Hematopoietic multipotent progenitor cell treated with erythropoietin and hydrocortisone succinate and interleukin-3 and kit ligand, for 6 days (in vitro differentiated cells): ENCODE results near the gene PTGER1.
A peak's percentile ranks its signal among the peaks of the same experiment; 100 is the strongest.
"Not testable (repeated sequence)": the region's sequence is repeated elsewhere in the genome, so short reads cannot be mapped to it uniquely, and the experiment has no call there.

Experiments
- DNase-seq: peaks from one replicate; pipeline ENCODE4 v3.0.0-alpha.2; 2015

The PTGER1 gene, protein sequence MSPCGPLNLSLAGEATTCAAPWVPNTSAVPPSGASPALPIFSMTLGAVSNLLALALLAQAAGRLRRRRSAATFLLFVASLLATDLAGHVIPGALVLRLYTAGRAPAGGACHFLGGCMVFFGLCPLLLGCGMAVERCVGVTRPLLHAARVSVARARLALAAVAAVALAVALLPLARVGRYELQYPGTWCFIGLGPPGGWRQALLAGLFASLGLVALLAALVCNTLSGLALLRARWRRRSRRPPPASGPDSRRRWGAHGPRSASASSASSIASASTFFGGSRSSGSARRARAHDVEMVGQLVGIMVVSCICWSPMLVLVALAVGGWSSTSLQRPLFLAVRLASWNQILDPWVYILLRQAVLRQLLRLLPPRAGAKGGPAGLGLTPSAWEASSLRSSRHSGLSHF

DNA sequence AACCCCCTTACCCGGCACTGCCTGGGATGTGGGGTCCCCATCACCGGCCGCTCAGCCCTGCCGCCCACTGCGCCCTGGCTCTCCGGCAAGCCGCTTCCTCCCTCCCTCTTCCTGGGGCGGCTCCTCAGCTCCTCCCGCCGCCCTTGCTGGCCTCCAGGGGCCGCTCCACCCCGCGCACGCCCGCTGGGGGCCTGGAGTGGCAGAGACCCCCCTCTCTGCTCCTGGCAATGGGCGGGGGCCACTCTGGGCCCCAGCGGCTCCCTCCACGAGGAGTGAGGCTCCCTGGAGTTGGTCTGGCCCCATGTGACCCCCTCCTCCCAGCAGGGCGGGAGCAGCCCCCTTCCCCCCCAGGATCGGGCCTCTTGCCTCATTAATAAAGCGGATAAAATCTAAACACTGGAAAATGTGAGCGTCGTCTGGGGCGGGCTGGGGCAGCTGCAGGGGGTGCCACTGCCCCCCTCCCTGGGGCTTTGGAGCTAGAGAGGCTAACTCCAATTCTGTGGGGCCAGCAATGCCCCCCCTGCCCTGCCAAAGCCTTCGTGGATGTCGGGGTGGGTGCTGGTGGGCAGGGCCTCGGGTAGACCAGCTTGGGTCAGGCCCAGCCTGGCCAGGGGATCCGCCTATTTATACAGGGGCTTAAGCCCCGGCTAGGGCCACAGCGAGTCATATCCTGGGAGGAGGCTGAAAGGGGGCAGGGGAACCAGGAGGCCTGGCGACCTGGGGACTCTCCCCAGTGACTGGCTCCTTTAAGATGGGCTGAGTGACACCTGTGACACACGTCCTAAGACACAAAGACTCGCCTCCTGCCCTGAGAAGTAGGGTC lies at the start of gene PTGER1:
Gene PTGER1, minus strand, starts transcription at position 104 of the 823 bp plus-strand sequence. CDS start 1,034 bp downstream, outside the sequence.
- DNase-seq = peak; percentile 65

DNA sequence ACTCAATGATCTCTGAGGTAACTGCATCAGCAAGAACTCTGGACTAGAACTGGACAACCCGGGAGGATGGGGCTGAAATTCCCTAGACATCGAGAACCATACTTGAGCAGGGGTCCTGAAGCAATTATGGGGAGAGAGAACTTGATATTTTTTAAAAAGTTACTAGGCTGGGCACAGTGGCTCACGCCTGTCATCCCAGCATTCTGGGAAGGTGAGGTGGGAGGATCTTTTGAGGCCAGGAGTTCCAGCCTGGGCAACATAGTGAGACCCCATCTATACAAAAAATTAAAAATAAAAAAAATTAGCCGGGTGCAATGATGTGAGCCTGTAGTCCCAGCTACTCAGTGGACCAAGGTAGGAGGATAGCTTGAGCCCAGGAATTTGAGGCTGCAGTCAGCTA lies 45.4 kb upstream of the PTGER1 start:
- DNase-seq = no peak

DNA sequence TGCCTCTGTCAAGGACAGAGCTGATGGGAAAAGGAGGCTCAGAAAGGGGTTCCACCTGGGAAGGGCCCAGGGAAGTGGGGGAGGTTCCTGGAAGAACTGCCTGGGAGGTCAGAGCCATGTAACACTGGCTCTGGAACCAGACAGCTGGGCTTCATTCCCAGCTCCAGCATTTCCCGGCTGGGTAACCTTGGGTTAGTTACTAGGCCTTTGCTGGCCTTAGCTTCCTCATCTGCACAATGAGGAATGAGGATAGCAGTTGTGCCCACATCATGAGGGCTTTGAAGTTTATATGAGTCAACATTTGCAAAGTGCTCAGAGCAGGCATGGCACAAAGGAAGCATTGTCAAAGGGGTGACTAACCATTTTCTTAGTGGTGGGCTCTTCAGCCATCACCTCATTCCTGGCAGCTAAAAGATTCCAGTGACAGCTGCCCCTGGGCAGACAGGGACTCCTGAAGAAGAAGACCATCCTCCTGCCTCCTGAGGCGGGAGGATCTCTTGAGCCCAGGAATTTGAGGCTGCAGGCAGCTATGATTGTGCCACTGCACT lies 44.8 kb upstream of the PTGER1 start:
- no peak for DNase-seq

DNA sequence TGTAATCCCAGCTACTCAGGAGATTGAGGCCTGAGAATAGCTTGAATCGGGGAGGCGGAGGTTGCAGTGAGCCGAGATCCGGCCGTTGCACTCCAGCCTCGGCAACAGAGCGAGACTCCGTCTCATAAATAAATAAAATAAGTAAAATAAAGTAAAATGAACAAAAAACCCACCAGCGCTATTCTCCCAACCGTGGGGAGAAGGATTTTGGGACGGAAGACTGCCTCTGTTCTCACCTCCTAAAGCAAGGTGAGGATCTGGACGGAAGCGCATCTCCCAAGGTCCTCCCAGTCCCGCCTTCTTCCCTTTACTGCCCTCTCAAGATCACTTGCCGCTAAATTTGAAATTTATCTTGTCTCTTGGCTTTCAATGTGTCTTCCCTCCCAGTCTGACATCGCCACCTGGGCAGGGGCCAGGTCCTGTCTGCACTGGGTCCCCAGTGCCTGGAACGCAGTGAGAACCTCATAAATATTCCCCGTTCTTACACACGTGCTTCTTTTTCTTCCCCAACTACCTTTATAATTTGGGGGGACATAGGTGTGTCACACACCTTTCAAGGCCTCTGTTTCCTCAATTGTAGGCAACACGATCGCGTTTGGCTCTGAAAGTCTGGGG lies 44.2 kb upstream of the PTGER1 start:
- no peak for DNase-seq

DNA sequence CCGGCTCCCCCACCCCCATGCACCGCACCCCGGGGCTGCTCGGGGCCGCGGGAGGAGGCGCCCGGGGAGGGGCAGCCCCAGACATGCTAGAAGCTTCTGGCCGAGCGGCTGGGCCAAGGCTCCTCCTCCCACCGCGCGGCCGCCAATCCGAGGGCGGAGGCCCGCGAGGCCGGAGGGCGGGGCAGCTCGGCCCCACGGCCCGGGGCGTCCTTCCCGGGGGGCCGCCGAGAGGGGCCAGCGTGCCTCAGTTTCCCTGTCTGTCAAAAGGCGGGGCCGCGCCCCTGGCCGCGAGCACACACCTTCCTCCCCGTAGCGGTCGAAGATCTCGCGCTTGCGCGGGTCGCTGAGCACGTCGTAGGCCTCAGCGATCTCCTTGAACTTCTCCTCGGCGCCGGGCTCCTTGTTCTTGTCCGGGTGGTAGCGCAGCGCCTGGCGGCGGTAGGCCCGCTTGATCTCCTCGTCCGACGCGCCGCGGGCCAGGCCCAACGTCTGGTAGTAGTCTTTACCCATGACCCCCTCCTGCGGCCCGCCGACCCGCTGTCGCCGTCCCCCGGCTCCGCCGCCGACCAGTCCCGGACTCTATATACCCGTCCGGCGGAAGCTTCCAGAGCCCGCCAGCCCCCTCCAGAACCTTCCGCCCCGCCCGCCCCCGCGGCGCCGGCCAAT lies 42.8 kb upstream of the PTGER1 start, which contains the start of gene DNAJB1:
Gene DNAJB1, minus strand, starts transcription at position 558 of the 666 bp plus-strand sequence. Its CDS starts 48 bp downstream, at position 510.
- DNase-seq = peak; percentile 86

DNA sequence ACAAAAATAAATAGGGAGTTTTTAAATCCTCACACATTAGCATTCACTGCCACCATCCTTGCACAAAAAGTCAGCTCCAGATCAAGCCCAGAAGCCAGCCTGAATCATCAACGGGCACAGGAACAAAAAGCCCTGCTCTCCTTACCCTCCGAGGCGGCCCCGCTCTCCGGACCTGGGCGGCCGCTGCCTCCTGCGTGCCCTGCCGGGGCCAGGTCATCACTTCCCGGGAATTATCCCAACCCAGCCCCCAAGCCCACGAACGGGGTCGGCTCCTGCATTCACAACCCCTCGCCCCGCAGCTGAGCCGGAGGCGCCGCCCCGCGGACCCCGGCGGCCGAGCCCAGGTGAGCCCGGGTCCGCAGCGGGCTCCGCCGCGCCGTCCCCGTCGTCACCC lies 42.3 kb upstream of the PTGER1 start:
- DNase-seq = no peak

DNA sequence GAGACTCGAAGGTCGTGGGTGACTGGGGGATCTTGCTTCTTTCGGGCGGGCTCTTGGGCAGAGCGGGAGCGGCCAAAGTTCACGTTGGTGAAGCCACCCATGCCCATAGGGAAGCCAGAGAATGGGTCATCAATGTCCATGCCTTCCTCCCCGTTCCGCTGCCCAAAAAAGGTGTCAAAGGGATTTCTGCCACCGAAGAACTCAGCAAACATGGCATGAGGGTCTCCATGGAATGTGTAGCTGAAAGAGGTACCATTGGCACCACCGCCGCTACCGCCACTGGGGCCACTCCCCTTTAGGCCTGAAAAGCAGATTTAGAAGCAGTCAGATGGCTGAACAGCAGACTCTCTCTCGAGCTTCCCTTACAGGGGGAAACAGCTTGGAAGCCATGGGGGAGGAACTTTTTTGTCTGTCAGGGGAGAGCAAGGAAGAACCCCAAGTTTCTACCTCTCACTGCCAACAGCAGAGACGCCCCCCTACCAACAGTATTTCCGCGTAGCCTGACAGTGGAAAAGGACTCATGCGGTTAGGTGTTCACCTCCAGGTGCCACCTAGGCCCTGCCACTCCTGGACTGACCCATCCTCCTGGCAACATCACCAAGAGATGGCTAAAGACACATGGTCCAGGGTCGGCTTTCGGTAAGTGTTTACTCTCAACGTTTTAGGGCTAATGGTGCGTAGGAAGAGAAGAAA lies 41.7 kb upstream of the PTGER1 start:
- DNase-seq = peak; percentile 43

DNA sequence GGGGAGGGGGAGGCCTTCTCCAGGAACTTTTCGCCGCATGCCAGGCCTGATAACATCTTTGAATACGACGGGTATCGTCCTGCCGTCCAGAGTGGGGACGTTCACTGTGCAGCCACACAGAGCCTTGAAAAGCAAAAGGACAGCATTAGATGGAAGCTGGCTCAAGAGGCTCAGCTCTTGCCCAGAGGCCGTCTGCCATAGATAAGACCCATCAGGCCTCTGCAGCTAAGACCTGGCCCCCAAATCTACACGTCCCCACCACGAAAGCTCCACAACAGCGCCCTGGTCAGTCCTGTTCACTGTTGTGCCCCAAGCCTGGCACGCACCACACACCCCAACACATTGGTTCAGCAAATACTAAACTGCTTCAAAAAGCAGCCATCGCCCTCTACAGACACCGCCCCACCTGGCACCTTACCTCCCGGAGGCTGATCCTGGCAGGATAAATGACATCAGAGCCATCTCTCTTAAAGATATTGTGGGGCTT lies 40.9 kb upstream of the PTGER1 start:
- no peak for DNase-seq

DNA sequence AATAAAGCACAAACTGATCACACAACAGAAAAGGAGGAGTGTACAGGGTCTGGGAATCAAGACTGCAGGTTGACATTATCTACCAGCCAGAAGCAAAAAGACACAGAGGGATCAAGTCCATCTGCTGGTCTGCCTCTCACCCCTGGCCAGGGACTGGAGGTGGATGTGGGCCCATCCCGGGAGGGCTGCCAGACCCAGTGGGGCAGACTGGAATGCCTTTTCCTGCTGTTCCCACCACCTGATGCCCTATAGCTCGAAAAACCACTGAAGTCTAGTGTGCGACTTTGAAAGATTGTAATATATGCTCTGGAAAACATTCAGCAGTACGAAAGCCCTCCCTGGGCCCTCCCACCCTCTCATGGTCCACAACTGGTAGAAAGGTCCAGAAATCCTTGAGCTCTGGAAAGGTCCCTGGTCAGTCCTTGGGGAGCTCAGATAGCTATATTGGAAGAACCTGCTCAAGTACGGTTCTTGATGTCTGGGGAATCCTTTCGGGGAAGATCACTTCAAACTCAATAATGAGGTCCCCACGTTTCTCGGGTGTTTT lies 40.4 kb upstream of the PTGER1 start:
- DNase-seq = no peak

DNA sequence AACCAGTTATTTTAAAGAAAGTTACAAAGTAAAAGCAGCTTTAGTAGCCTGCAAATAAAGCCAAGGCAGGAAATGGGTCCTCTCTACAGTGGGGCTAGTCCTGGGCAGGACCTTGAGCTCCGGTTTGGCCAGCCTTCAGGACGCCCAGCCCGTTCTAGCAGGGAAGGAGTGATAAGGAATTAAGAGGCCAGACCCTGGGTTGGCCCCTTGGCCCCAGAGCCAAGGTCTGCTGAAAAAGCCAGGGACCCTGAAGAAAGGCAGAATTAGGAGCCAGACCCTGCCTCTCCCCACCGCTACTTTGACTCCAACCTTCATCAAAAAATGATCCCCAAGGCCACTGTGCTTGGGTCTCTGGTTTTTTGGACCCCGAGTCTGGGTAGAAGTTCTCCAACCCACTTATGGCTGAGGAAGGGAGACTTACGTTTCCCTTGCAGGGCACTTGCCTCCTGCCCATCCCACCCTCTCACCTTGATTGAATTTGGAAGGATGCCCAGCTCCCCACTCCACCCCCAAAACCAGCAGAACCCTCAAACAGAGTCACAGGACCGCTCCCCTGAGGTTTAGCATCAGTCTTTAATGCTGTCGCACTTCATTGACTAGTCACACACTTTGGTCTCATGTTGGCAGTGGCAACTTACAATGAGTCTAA lies 39.2 kb upstream of the PTGER1 start:
- no peak for DNase-seq

DNA sequence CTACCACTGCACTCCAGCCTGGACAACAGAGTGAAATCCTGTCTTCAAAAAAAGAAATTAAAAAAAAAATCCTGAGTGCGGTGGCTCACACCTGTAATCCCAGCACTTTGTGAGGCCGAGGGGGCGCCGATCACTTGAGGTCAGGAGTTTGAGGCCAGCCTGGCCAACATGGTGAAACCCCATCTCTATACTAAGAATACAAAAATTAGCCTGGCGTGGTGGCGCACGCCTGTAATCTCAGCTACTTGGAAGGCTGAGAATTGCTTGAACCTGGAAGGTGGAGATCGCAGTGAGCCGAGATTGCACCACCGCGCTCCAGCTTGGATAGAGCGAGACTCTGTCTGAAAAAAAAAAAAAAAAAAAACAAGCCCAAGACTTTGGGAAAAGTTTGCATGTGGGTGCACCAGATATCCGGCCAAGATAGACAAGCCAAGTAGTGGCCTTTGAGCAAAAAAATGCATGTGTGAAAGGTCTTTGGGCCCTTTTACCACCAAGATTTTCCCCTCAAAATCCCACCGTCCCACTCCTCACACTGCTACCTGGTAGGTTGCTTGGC lies 37.3 kb upstream of the PTGER1 start:
- no peak for DNase-seq

DNA sequence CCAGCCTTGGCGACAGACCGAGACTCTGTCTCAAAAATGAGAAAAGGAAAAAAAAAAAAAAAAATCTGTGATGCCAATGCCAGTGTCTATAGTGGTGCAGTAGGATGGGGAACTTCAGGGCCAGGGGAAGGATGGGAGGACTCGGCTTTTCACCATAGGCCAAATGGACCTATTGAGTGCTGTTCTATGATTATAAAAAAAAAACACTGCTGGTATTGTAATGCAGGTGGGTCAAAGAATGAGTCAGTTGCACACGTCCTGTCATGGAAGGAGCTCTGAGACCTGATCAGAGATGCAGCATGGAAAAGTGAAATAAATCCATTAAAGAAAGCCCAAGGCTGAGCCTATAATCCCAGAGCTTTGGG lies 36.1 kb upstream of the PTGER1 start:
- DNase-seq = no peak

DNA sequence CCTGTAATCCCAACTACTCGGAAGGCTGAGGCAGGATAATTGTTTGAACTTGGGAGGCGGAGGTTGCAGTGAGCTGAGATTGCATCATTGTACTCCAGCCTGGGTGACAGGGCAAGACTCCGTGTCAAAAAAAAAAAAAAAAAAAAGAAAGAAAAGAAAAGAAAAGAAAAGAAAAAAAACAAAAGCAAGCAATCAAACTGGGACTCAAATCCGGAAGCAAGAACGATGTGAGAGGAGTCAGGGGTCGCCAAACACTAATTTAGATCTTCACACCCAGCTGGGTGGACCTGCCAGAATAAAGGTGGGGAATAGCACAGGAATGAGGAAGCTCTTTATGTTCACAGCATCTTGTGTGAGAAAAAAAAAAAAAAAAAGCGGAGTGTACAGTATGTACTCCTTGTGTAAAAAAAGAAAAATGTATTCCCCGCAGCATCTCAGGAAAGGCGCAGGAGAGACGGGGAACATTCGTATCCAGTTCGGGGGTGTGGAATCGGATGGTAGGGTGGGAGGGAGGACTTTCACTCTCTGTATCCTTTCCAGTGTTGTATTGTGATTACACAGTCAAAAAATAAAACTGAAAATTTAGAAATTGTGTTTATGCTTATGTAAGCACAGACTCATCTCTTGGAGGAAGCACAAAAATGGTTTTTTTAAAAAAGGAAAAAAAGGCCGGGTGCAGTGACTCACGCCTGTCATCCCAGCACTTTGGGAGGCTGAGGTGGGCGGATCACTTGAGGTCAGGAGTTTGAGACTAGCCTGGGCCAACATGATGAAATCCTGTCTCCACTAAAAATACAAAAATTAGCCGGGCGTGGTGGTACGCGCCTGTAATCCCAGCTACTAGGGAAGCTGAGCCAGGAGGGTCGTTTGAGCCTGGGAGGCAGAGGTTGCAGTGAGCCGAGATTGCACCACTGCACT lies 35.4 kb upstream of the PTGER1 start:
- no peak for DNase-seq

DNA sequence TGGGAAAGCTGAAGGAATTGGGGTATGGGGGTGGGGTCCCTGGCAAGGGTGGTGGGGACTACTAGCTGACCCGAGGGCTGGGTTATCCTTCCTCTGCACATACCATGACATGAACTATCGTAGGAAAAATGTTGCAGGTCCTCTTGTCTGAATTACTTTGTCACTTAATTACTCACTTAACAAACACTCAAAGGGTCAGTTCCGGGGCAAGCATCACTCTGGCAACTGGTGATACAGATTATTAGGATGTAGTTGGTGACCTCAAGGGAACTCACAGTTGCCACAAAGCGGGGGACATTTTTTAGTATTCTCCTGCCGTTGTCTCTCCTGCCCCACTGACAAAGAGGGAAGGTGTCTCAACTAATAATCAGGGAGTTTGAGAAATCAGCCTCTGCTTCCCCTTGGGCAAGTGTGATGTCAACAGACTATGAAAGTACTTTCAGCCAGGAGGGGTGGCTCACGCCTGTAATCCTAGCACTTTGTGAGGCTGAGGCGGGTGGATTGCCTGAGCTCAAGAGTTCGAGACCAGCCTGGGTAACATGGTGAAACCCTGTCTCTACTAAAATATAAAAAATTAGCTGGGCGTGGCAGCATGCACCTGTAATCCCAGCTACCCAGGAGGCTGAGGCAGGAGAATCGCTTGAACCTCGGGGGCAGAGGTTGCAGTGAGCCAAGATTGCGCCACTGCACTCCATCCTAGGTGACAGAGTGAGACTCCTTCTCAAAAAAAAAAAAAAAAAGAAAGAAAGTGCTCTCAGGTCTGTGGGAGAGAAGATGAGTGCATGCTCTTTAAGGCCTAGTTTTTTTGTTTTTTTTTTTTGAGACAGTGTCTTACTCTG lies 32.8 kb upstream of the PTGER1 start:
- DNase-seq = no peak

DNA sequence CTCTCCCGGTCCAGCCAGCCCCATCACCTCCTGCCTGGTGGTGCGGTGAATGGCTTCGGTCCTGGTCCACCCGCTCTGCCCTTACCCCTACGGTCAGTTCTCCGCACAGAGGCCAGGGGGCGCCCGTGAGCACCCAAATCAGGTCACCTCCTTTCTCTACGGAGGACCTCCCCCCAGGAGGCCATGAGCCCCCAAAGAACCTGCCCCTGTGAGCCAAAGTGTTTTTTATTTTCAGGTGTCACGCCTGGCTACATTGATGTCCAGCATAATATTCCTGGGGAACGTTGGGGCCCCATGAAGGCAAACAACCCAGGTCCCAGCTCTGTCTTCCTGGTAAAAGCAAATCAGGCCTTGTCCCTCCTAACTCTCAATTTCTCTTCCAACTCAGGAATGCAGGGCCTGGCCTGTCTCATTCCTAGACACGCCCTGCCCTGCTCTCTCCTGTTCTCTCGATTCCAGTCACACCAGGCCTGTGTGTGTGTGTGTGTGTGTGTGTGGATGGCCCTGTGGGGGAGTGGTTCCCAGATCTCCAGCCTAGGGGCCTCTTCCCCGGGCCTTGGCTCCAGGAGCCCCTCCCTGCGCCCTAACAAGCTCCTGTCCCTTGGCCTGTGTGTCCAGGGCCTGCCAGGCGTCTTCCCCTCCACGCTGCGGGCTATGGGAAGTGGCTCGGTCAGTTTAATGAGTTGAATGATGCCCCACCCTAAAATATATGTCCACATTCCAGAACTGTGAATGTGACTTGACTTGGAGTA lies 30.5 kb upstream of the PTGER1 start:
- peak; percentile 76 for DNase-seq

DNA sequence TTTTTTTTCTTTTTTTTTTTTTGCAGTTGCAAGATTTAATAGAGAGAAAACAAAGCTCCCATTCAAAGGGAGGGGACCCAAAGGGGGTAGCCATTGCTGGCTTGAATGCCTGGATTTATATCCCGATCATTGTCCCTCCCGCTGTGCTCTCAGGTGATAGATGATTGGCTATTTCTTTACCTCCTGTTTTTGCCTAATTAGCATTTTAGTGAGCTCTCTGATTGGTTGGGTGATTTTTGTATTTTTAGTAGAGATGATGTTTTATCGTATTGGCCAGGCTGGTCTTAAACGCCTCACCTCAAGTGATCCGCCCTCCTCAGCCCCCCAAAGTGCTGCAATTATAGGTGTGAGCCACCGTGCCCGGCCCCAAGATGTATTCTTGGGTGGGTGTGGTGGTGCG lies 29.4 kb upstream of the PTGER1 start:
- not testable (repeated sequence) for DNase-seq

DNA sequence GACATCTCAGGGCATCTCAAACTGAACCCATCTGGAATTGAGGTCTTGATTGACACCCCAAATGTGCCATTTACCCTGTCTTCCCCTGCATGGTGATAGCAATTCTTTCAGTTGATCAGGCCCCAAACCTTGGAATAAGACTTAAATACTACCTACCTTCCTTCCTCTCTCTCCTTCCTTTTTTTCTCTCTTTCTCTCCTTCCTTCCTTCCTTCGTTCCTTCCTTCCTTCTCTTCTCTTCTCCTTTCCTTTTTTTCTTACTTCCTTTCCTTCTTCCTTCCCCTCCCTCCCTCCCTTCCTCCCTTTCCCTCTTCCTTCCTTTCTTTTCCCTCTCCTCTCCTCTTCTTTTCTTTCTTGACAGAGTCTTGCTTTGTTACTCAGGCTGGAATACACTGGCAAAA lies 28.1 kb upstream of the PTGER1 start:
- no peak for DNase-seq
